ENCODE data around the gene COL18A1.

COL18A1 gene

DNA sequence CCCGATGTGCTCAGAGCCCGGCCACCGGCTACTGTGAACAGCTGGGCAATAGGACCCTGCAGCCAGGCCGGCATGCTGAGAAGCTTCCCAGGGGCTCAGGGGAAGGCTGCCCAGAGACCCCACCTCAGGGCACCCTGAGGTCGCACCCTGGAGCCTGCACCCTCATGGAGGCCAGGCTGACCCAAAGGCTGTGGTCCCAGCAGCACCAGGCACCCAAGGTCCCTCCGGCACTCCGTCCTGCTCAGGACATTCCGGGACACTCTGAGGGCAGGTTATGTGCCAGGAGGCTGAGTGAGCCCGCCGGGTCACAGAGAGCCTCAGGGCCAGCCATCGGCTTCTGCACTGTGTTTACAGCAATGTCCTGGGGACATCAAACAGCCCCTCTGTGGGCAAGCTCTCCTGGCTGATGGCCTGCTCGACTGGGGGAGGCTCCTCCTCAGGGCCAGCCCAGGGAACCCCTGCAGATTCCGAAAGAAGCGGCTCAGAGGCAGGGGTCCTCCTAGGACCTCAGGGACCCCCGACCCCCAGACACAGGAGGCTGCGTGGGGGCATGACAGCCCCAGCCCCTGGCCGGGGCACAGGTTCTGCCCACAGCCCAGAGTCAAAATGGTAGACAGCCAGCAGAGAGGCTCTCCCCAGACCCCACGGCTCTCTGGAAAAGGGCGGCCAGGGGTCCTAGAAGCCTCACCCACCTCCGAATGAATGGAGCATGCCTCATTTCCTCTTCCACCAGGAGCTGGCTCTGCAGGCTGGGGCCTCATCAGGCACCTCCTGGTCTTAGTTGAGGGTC is 129.1 kb downstream of the COL18A1 start:
- H2AK5ac ChIP-seq (ENCODE audit: low read depth, low read length), result no peak overlapping the region
- H2BK5ac ChIP-seq (ENCODE audit: low read length), result peak overlapping the region; percentile 24
- H3K9ac ChIP-seq (ENCODE audit: low read depth, low read length, poor library complexity), result peak overlapping the region; percentile 53
- no peak overlapping the region for H2BK12ac ChIP-seq (ENCODE audit: low read length)
- H4K91ac ChIP-seq (ENCODE audit: low read depth, low read length, poor library complexity), result no peak overlapping the region
- no peak overlapping the region for H2BK15ac ChIP-seq (ENCODE audit: low read length)
- no peak overlapping the region for H3K4me2 ChIP-seq (ENCODE audit: insufficient read depth, low read length, poor library complexity, severe bottlenecking)
- no peak for DNase-seq (ENCODE audit: low spot score)
- H3K23ac ChIP-seq (ENCODE audit: low read depth, low read length, poor library complexity), result no peak overlapping the region
- peaks cover 0 to 11% of the 10 kb centered on the region in 2 donors for H3K9me3 ChIP-seq (replicated peaks in 1 of 2; ENCODE audit: control insufficient read depth in 2 of 2, insufficient read depth in 1 of 2, low read depth in 1 of 2, low read length in 2 of 2)
- H3K27me3 ChIP-seq (ENCODE audit: control insufficient read depth in 3 of 3, insufficient read depth in 3 of 3, low read depth in 1 of 3, low read length in 3 of 3), result peaks cover 0 to 3% (median 0%) of the 10 kb centered on the region in 3 experiments
- no peak overlapping the region for H3K4ac ChIP-seq (ENCODE audit: low read length)
- H2AFZ ChIP-seq (ENCODE audit: low read length), result no peak overlapping the region
- H3K27ac ChIP-seq (replicated peaks; ENCODE audit: low read length), result no peak overlapping the region
- H3K36me3 ChIP-seq (replicated peaks in 1 of 2; ENCODE audit: control insufficient read depth in 2 of 2, insufficient read depth in 2 of 2, low read length in 2 of 2), result peaks cover 16 to 32% of the 10 kb centered on the region in 2 donors
- peaks cover 43% of the 10 kb centered on the region for H3K79me1 ChIP-seq (ENCODE audit: low read depth, low read length)
- no peak overlapping the region for H3K14ac ChIP-seq (ENCODE audit: low read length)
- peak overlapping the region; percentile 71 for H3K18ac ChIP-seq (ENCODE audit: low read length)
- peak overlapping the region; percentile 43 for H4K8ac ChIP-seq (ENCODE audit: low read depth, low read length)
- peaks cover 0 to 7% of the 10 kb centered on the region in 2 donors for H3K4me1 ChIP-seq (ENCODE audit: control insufficient read depth in 2 of 2, insufficient read depth in 1 of 2, low read depth in 1 of 2, low read length in 2 of 2)
- no peak overlapping the region for H2BK120ac ChIP-seq (ENCODE audit: low read depth, low read length)
- WGBS, 2 donors (ENCODE audit: extremely low coverage in 2 of 2, insufficient read length in 2 of 2, insufficient replicate concordance in 1 of 2), result no CpG with 5 or more reads among the region's 20 CpGs
- no peak overlapping the region for H3K4me3 ChIP-seq (ENCODE audit: low read length in 2 of 2)

DNA sequence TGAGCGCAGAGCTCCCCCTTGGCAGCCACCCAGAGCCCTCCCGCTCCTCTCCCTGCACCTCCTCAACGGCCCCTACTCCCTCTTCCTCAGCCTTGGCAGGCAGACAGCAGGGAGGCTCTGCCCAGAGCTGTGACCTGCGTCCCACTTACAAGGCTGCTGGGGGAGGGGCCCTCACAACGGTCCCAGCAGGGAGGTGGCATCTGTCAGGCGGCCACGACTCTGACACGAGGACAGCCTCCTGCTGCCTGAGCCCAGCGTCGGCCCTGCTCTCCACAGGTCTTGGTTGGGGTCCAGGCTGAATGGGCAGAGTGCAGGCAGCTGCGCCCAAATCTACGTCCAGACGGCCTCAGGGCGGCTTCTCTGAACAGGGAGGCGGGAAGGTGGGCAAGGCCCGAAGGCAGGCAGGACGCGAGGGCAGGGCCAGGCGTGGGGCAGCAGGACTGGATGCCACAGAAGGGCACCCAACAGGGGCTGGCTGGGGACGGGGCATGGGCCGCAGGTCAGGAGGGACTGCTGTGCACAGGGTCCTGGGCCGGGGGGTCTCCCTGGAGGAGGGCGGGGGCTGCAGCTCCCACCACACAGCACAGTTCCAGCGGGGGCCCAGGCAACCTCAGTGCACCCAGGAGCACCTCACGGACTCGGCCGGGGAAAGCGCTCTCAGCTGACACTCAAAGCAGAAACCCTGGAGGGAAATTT is 129.8 kb downstream of the COL18A1 start:
- Histone ChIP-seq H2BK120ac (ENCODE audit: low read depth, low read length) (no peak overlapping the region), H2BK12ac (ENCODE audit: low read length) (no peak overlapping the region), H2BK15ac (ENCODE audit: low read length) (no peak overlapping the region), H4K91ac (ENCODE audit: low read depth, low read length, poor library complexity) (no peak overlapping the region), H3K4me1 (ENCODE audit: control insufficient read depth in 2 of 2, insufficient read depth in 1 of 2, low read depth in 1 of 2, low read length in 2 of 2) (peaks cover 0 to 6% of the 10 kb centered on the region in 2 donors), H3K36me3 (replicated peaks in 1 of 2; ENCODE audit: control insufficient read depth in 2 of 2, insufficient read depth in 2 of 2, low read length in 2 of 2) (peaks cover 9 to 24% of the 10 kb centered on the region in 2 donors), H3K4me2 (ENCODE audit: insufficient read depth, low read length, poor library complexity, severe bottlenecking) (no peak overlapping the region), H2BK5ac (ENCODE audit: low read length) (no peak overlapping the region), H3K23ac (ENCODE audit: low read depth, low read length, poor library complexity) (no peak overlapping the region), H2AFZ (ENCODE audit: low read length) (no peak overlapping the region), H3K18ac (ENCODE audit: low read length) (no peak overlapping the region), H3K4ac (ENCODE audit: low read length) (no peak overlapping the region), H2AK5ac (ENCODE audit: low read depth, low read length) (no peak overlapping the region), H3K9ac (ENCODE audit: low read depth, low read length, poor library complexity) (peak overlapping the region; percentile 53), H3K4me3 (ENCODE audit: low read length in 2 of 2) (peak overlapping the region in 1 of 2 donors; percentile 10), H3K27ac (replicated peaks; ENCODE audit: low read length) (no peak overlapping the region), H4K8ac (ENCODE audit: low read depth, low read length) (no peak overlapping the region), H3K79me1 (ENCODE audit: low read depth, low read length) (peaks cover 41% of the 10 kb centered on the region), H3K14ac (ENCODE audit: low read length) (peak overlapping the region; percentile 63), H3K27me3 (ENCODE audit: control insufficient read depth in 3 of 3, insufficient read depth in 3 of 3, low read depth in 1 of 3, low read length in 3 of 3) (peaks cover 0 to 3% (median 0%) of the 10 kb centered on the region in 3 experiments), H3K9me3 (replicated peaks in 1 of 2; ENCODE audit: control insufficient read depth in 2 of 2, insufficient read depth in 1 of 2, low read depth in 1 of 2, low read length in 2 of 2) (peaks cover 0 to 6% of the 10 kb centered on the region in 2 donors)
- WGBS, 2 donors (ENCODE audit: extremely low coverage in 2 of 2, insufficient read length in 2 of 2, insufficient replicate concordance in 1 of 2), result no CpG with 5 or more reads among the region's 28 CpGs
- no peak for DNase-seq (ENCODE audit: low spot score)

DNA sequence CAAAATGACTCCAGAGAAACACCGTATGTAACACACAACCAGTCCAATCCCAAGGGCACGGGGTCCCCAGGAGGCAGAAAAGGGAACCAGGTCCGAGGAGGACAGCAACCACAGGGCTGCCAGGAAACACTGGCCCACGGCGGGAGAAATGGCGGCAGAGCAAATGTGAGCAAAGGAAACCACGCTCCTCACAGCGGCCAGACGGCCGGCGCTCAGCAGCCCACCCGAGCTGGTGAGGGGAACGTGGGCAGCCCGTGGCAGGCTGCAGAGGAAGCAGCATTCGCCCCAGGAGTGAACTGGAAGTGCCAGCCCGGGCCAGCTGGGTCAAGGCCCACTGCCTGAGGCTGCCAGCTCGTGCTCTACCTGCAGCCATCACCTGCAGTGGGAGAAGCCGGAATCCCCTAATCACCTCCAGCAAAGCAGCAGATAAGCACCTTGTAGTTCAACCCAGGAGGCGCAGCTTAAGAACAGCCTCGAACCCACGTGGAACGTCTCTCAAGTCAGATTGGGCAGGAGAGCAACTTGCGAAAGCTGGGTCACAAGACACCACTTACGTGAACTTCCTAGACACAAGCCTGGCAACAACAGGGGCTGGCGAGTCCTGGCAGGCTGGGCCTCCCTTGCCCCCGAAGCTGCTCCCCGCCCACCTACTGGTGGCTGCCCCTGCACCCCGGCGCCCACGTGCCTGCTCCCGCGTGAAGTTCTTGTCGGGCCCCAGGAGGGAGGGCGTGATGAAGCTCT is 130.5 kb downstream of the COL18A1 start:
- H3K23ac ChIP-seq (ENCODE audit: low read depth, low read length, poor library complexity), result no peak overlapping the region
- H3K27me3 ChIP-seq (ENCODE audit: control insufficient read depth in 3 of 3, insufficient read depth in 3 of 3, low read depth in 1 of 3, low read length in 3 of 3), result no peaks in the 10 kb centered on the region
- H3K4me1 ChIP-seq (ENCODE audit: control insufficient read depth in 2 of 2, insufficient read depth in 1 of 2, low read depth in 1 of 2, low read length in 2 of 2), result peaks cover 0 to 5% of the 10 kb centered on the region in 2 donors
- no peak overlapping the region for H3K18ac ChIP-seq (ENCODE audit: low read length)
- H4K8ac ChIP-seq (ENCODE audit: low read depth, low read length), result no peak overlapping the region
- H4K91ac ChIP-seq (ENCODE audit: low read depth, low read length, poor library complexity), result no peak overlapping the region
- no peak overlapping the region for H2AFZ ChIP-seq (ENCODE audit: low read length)
- WGBS, 2 donors (ENCODE audit: extremely low coverage in 2 of 2, insufficient read length in 2 of 2, insufficient replicate concordance in 1 of 2), result no CpG with 5 or more reads among the region's 34 CpGs
- H3K27ac ChIP-seq (replicated peaks; ENCODE audit: low read length), result no peak overlapping the region
- no peak overlapping the region for H2BK15ac ChIP-seq (ENCODE audit: low read length)
- H2AK5ac ChIP-seq (ENCODE audit: low read depth, low read length), result no peak overlapping the region
- peaks cover 2 to 17% of the 10 kb centered on the region in 2 donors for H3K36me3 ChIP-seq (replicated peaks in 1 of 2; ENCODE audit: control insufficient read depth in 2 of 2, insufficient read depth in 2 of 2, low read length in 2 of 2)
- no peak overlapping the region for H3K4ac ChIP-seq (ENCODE audit: low read length)
- peaks cover 44% of the 10 kb centered on the region for H3K79me1 ChIP-seq (ENCODE audit: low read depth, low read length)
- no peak overlapping the region for H3K4me2 ChIP-seq (ENCODE audit: insufficient read depth, low read length, poor library complexity, severe bottlenecking)
- H3K9me3 ChIP-seq (replicated peaks in 1 of 2; ENCODE audit: control insufficient read depth in 2 of 2, insufficient read depth in 1 of 2, low read depth in 1 of 2, low read length in 2 of 2), result no peaks in the 10 kb centered on the region
- H3K14ac ChIP-seq (ENCODE audit: low read length), result no peak overlapping the region
- no peak overlapping the region for H3K9ac ChIP-seq (ENCODE audit: low read depth, low read length, poor library complexity)
- DNase-seq (ENCODE audit: low spot score), result no peak
- peak overlapping the region in 1 of 2 donors; percentile 16 for H3K4me3 ChIP-seq (ENCODE audit: low read length in 2 of 2)
- no peak overlapping the region for H2BK12ac ChIP-seq (ENCODE audit: low read length)
- no peak overlapping the region for H2BK5ac ChIP-seq (ENCODE audit: low read length)
- H2BK120ac ChIP-seq (ENCODE audit: low read depth, low read length), result no peak overlapping the region
